HG02884 (cell line): ENCODE data around the gene CHDH.

ENCODE experiments used
- ATAC-seq: cut with Tn5 transposase; IDR thresholded peaks from one replicate; pipeline ENCODE4 v1.9.1; 2021; ENCODE audit warnings: mild to moderate bottlenecking, moderate library complexity; ENCODE audit not compliant: unreplicated experiment

The CHDH gene

GRCh38 chr3:53764026-53764775 is 82.0 kb downstream of the CHDH start:
- no peak for ATAC-seq

- ATAC-seq, result no peak
These were observed 82.9 kb downstream of the CHDH start for GRCh38 chr3:53763353-53763752.
